UCSD-AML1 (cell line): ENCODE measurements around the gene TMPRSS13.
"Not testable (repeated sequence)": the region's sequence is repeated elsewhere in the genome, so short reads cannot be mapped to it uniquely, and the experiment has no call there.

Source experiments
- DNase-seq: peaks from one replicate; lab custom pipeline; 2025; ENCODE audit not compliant: unreplicated experiment; lab: John Stamatoyannopoulos, UW

The TMPRSS13 gene

GRCh38 chr11:117950993-117951961 is 22.1 kb upstream of the TMPRSS13 start:
- DNase-seq: no peak

GRCh38 chr11:117950301-117950700 is 21.1 kb upstream of the TMPRSS13 start:
- no peak for DNase-seq

DNA sequence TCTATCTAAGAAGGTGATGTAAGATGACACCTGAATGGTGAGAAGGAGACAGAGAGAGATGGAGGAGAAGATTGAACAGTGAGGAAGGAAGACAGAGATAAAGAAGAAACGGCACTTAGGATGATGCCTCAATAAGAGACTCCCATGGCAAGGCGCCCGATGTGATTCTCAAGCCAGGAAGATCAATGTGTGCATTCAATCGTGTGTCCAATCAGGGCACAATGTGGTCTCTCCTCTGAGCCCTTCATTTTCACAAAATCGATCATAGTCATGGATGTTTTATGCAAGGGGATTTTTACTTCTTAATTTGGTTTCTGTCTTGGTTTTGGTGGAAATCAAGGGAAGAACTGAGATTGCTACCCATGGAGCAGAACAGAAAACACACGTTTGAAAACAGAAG is 19.9 kb upstream of the TMPRSS13 start:
- DNase-seq: no peak

- DNase-seq: not testable (repeated sequence)
Observed at GRCh38 chr11:117948466-117948865, 19.3 kb upstream of the TMPRSS13 start.

- not testable (repeated sequence) for DNase-seq
Observed at GRCh38 chr11:117947751-117948150, 18.5 kb upstream of the TMPRSS13 start.

DNA sequence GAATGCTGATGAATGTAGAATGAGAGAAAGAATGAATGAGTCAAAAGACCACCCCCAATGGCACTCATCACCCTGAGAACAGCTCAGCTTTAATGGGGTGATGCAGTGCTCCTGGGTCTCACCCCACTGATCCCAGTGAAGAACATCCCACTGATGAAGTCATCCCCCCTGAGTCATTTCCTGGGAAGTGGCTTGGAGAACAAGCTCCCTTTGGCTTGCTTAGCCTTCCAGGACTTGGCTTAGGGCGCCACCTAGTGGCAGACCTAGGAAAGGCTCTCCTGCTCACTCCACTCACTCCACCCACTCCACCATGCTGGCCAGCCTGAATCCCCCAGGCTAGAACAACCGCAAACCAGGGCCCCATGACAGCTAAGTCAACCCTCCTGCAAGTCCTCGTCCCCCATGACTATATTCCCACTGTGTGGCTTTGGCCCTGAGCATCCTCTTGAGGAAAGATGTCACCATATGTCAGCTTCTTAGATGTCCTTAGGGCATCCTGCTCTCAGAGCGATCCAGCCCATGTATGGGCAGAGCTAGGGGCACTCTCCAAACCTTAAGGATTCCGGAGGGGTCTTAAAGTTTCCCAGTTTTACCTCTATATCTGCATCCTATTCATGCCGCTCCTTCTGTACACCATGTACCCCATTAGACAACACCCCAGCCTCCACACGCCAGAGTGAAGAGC is 17.8 kb upstream of the TMPRSS13 start:
- peak; percentile 86 for DNase-seq

- no peak for DNase-seq
Observed at GRCh38 chr11:117946156-117946841, 17.1 kb upstream of the TMPRSS13 start.

- no peak for DNase-seq
Observed at GRCh38 chr11:117945047-117945810, 16.0 kb upstream of the TMPRSS13 start.

GRCh38 chr11:117944554-117944953 is 15.4 kb upstream of the TMPRSS13 start:
- DNase-seq: no peak

- no peak for DNase-seq
Observed at GRCh38 chr11:117941976-117942654, 12.9 kb upstream of the TMPRSS13 start.

- DNase-seq: no peak
Observed at GRCh38 chr11:117941163-117941707, 12.0 kb upstream of the TMPRSS13 start.

DNA sequence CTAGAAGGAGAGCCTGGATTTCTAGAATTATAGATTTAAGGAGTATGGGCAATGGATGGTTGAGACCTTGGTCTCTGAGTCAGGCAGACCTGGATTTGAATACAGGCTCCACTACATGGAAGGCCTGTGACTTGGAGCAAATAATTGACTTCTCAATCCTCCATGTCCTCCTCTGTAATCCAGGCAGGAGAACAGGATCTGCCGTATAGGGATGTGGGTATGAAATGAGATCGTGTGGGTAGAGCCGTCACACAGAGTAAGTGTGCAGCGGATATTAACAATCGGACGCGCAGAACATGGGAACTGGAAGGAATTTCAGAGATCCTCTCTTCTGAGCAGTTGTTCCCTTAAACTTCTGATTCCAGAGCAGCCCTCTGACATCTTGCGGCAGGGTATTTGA is 11.5 kb upstream of the TMPRSS13 start:
- DNase-seq: no peak

- no peak for DNase-seq
Observed at GRCh38 chr11:117936973-117937372, 7.8 kb upstream of the TMPRSS13 start.

- DNase-seq: no peak
Observed at GRCh38 chr11:117934526-117935307, 5.5 kb upstream of the TMPRSS13 start.

DNA sequence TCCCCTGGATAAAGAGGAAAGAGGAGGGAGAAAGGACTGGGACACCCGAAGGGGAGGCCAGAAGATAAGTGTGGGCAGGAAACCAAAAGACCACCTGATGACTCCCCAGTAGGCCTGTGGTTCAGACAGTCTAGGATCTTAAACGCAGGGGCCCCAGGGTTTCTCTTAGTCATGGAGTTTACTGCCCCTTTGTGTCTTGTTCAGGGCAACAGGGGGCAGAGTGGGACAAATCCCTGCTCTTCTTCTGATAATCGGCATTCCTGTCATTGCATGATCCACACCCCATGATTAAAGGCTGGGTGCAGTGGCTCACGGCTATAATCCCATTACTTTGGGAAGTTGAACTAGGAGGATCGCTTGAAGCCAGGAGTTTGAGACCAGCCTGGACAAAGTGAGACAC is 4.7 kb upstream of the TMPRSS13 start:
- DNase-seq: no peak

DNA sequence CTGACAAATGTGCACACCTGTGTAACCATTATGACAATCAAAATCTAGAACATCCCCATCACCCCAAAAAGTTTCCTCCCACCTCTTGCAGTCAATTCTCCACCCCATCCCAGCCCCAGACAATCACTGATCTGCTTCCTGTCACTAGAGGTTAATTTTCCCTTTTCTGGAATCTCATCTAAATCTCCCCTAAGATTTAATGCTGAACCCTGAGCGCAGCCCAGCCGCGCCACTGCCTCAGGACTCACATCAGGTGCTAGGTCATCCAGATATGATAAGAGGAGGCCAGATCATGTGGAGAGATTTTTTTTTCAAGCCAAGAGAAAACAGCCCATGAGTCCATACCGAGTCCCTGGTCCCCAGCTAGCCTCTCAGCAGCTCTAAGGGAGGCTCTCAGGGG is 4.3 kb upstream of the TMPRSS13 start:
- no peak for DNase-seq

GRCh38 chr11:117932947-117933346 is 3.7 kb upstream of the TMPRSS13 start:
- no peak for DNase-seq

DNA sequence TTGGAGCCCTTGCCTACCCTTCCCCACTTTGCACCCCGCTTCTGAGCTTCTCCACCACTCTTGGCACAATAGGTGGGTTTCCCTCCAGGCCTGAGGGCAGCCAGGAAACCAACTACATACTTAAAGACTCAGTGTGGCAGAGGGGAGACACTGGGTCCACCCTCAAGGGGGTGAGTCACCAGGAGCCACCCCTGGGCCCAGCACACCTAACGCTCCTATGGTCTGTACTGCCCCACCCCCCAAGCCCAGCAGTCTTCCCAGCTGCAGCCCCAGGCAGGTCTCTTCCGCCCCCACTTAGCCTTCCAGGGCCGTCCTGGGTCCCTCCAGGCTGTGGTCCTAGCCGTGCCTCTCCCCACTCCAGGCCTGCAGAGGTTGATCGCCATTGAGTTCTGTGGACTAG is 3.2 kb upstream of the TMPRSS13 start:
- DNase-seq: no peak

- DNase-seq: no peak
Observed at GRCh38 chr11:117931971-117932370, 2.8 kb upstream of the TMPRSS13 start.
